GM21447 (cell line): ENCODE data around the gene CBLB.
"Not testable (repeated sequence)": the region's sequence is repeated elsewhere in the genome, so short reads cannot be mapped to it uniquely, and the experiment has no call there.

ENCODE experiments used
- ATAC-seq: cut with Tn5 transposase; IDR thresholded peaks from one replicate; pipeline ENCODE4 v1.9.1; 2021; ENCODE audit not compliant: unreplicated experiment

The CBLB gene

DNA sequence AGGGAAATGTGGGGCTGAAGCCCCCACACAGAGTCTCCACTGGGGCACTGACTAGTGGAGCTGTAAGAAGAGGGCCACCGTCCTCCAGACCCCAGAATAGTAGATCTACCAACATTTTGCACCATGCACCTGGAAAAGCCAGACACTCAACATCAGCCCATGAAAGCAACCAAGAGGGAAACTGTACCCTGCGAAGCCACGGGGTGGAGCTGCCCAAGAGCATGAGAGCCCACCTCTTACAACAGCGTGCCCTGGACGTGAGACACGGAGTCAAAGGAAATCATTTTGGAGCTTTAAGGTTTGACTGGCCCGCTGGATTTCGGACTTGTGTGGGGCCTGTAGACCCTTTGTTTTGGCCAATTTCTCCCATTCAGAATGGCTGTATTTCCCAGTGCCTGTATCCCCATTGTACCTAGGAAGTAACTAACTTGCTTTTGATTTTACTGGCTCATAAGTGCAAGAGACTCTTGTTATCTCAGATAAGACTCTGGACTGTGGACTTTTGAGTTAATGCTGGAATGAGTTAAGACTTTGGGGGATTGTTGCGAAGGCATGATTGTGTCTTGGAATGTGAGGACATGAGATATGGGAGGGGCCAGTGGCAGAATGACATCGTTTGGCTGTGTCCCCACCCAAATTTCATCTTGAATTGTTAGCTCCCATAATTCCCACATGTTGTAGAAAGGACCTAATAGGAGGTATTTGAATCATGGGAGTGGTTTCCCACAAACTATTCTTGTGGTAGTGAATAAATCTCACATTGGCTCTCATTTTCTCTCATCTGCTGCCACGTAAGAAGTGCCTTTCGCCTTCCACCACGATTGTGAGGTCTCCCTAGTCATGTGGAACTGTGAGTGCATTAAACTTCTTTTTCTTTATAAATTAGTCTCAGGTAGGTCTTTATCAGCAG lies 105.8 kb downstream of the CBLB start:
- no peak for ATAC-seq

DNA sequence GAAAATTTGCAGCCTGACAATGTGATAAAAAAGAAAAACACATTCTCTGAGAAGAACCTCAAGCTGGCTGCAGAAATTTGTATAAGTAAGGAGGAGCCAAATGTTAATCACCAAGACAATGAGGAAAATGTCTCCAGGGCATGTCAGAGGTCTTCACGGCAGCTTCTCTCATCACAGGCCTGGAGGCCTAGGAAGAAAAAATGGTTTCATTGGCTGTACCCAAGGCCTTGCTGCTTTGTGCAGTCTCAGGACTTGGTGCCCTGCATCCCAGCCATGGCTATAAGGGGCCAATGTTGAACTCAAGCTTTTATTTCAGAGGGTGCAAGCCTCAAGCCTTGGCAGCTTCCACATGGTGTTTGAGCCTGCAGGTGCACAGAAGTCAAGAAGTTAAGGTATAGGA lies 106.6 kb downstream of the CBLB start:
- ATAC-seq: not testable (repeated sequence)

DNA sequence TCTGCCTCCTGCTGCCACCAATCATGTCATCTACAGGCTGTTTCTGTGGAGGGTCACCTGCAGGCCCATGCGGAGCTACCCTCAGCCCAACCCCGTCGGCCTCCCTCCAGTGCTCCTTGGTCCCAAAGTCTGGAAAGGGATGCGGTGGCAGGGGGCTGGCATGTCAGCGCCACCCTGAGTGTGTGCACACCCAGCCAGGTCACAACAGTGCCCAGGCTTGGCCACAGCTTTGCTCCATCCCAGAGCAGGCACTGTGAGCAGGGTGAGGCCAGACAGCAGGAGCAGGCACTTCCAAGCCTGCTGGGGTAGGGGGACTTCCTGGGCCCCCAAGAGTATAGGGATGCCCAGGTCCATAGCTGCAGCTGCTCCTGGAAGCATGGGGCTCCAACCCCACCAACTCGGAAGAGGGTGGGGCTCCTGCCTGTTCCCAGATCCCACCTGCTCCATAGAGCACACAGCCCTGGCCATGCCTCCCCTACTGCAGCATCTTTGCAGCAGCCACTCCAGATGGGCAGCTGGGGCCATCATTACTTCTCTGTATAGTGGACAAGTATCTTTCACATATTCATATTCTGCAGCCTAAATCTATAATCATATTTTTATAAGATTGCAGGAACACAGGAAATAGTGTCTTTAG lies 109.3 kb downstream of the CBLB start:
- no peak for ATAC-seq

DNA sequence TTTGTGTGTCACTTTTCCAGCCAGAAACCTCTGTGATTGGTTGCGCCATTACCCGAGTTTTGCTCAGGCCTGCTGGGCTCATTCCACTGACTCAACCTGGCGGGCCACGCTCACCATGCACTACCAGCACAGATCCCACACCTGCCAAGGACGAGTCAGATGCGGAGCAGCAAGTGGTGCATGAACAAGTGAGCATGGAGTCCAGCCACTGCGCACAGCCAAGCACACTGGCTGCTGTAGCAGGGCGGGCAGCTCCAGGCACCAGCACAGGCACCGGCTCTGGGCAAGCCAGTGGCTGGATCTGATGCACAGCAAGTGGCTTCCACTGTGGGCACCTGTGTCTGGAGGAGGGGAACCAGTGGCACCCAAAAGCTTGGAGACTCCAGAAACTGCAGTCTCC lies 110.4 kb downstream of the CBLB start:
- no peak for ATAC-seq

DNA sequence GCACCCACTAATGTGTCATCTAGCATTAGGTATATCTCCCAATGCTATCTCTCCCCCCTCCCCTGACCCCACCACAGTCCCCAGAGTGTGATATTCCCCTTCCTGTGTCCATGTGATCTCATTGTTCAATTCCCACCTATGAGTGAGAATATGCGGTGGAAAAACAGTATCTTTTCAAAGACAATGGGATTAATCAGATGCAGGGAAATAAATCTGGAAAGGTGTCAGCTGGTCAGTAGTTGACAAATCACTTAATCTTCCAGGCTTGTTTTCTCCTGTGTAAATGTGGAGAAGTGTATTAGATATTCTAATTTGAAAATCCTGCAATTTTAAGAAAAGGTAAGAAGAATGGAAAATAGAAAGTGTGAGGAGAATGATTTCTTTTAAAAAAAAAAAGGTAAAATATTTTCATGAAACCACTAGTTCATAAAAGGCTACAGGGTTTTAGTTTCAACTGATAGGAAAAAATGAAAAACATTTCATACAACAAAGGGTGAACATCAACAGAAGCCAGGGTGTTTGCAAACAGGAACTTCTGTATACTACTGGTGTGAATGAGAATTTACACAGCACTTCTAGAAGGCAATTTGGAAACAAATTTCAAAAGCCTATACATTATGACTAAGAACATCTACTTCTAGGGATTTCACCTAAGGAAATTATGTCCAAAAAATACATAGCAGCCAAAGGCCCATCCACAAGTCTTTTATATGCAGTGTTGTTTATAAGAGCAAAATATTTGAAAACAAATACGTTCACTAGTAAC lies 113.5 kb downstream of the CBLB start:
- ATAC-seq: no peak

DNA sequence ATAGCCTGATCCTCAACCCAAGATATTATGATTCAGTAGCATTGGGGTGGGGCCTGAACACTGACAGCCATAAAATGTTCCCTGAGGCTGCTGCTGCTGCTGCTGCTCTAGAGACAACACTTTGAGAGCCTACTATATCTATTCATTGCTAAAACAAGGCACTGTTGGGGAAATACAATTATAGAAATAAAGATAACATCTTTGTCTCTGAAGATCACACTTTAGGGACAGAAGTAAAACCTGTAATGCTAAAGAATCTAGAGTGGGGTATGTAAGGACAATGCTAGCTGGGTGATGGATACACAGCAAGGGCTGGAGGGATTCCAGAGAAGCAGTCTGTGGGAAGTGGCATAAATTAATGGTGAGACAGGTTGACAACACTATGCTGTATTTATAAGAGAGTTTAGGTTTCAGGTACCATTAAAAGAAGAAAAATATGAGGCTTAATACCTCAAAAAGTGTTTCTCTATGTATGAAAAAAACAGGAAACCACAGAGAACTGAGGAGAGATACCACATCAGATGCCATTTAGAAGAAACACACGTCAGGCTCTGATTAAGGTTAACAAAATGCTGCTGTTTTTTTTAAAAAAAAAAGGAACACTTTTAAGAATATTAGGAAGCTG lies 115.9 kb downstream of the CBLB start:
- no peak for ATAC-seq

DNA sequence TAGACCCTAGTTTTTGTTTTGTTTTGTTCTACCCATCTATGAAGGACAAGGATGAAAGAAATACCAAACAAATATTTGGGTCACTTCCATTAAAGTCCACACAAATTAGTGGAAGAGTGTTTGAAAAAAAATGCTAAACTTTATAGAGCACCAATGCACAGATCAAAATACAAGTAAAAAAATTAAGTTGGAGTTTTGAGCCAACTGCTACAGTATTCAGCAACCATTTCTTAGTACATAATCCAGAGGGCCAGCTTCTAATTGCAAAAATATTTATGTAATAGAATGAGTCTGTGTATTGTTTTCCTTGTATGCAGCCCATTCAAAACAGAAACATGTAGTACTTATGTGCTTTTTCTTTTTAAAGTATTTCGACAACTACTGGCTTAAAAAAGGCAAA lies 121.1 kb downstream of the CBLB start:
- no peak for ATAC-seq

DNA sequence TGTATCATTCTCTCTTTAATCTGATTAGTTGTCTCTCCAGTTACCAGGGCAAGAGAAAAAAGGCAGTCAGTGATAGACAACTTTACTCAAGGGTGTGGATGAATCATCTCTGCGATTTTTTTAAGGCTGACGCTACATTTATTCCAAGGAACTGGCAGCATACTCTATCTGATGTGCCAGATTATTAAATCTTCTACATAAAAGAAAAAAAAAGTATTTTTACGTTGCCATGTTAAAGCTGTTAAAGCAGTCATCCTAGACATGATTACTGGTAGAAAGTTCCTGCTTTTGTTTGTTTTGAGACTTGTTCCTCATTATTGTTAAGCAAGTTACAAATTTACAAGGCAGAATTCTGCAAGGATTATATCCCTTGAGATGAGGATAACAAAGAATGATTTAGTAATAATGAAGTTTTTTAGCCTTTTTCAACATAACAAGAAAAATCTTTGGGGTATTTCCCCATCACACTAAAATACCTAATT lies 121.7 kb downstream of the CBLB start:
- ATAC-seq: no peak

DNA sequence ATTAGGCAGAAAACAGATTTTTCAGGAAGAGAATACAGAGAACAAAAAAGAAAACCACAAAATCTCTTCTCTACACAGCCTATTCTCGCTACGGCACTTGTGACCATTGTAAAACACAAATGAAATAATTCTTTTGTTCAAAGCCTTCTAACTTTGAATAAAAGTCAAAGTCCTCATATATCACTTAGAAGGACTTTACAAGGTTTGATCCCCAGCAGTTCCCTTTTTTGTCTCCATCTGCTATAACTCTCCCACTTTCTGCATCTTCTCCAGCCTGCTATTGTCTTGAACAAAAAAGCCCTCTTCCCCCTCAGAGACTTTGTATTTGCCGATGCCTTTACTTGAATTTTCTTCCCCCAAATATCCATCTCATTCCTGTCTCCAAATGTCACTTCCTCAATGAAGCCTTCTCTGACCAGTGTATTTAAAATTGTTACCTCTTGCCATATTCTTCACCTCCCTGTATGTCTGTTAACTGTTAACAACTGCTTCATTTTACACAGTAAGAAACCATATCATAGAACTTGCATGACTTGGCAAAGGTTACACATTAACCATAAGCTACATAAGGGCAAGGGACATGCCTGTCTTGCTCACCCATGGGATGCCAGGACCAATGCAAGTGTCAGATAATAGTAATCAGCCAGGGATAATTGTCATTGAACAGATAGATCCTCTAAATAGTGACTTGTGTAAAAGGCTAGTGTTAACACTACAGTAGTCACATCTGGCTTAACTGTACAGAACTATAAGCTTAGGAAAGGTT lies 122.4 kb downstream of the CBLB start:
- no peak for ATAC-seq

DNA sequence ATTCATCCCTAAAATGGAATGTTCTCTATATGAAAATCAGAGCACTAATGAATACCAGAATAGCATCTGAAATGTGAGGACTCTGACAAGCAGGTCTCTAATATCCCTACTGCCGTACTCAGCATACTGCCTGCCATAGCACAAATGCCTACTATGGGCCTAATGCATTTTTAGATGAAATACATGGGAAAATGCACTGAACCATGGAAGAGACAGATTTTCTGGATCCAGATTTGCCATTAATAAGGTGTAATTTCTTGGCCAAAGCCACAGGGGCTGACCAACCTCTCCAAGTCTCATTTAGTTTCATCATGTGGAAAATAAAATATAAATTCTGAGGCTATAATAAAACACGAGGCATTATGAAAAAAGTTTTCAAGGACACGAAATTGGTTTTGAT lies 123.8 kb downstream of the CBLB start:
- ATAC-seq: no peak

DNA sequence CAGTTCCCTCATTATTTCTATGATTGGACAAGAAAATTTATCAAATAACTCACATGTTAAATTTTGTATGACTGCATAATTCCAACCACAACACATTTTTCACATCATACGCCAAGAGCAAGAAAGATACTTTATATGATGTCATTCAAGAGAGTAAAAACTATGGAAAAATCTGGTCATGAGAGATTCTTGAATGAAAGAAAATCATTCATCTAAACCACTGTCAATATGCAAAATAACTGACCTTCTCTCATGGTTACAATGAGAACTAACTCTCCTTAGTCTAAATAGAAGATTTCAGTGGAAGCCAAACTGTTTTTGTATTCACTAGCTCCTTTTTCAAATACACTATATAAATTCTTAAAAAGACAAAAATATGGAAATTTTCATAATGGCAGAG lies 124.6 kb downstream of the CBLB start:
- no peak for ATAC-seq

DNA sequence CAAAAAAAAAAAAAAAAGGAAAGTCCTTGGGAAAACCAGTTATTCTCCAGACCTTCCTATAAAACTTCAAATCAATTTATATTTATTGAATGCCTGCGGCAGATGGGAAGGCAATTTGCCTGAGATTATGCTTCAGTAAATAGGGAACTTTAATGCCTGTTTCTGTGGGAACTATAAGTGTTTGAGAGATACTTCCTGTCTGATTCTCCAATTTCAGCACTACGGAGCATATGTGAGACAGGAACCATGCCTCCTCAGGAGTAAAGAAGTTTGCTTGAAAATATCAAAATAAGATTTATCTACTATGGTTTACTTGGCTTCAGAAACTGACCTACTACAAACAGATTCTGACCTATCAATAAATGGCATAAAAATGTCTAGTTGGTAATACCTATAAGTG lies 135.5 kb downstream of the CBLB start:
- ATAC-seq: no peak

DNA sequence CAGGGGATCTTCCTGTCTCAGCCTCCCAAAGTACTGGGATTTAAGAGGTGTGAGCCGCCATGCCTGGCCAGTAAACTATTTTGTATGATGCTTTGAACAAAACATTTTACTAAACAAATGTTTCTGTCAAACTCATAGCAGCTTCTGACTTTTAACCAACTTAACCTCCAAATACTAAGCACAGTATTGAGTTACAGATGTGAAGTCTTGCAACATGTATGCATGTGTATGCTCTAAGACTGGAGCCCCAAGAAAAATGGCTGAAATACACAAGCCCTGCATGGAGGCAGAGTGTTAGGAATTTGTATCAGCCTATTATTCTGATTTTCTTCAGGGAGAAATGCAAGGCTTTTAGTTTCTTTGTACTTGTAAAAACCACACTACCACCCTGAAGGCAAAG lies 137.1 kb downstream of the CBLB start:
- no peak for ATAC-seq

DNA sequence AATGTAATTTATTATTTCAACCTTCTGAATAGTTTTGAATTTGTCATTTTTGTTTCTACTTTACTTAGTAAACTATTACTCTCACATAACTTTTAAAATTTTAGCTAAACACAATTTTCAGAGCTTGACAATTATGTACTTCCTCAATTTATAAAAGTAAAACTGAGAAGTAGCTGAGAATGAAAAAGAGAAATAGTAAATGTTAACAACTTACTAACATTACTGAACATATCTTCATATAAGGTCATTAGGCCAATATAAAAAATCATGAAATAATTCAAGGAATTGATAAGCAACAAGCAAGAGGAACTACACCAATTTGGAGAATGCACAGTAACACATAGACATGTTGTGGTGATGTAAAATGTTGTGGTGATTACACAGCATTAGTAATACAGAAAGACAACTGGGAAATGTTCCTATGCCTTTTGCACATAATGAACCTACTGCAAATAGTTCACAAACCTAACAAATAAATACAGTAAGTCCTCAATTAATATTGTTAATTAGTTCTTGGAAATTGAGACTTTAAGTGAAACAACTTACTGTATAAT lies 137.9 kb downstream of the CBLB start:
- no peak for ATAC-seq

DNA sequence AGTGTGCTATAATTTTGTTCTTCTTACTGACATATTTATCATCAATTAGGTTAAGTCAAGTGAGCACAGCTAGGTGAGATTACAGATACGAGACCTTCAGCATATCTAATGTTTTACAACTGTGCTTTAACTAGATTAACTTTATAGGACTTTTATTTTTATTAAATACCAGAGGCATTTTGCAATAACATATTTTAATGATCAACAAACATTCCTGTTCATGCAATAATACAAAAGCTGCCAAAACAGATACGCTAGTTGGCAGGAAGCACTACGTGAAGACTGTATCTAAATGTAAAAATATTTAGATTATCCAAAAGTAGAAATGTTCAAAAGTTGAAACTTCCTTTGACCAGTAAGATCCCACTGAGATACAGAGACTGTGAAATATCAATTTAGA lies 139.1 kb downstream of the CBLB start:
- no peak for ATAC-seq

DNA sequence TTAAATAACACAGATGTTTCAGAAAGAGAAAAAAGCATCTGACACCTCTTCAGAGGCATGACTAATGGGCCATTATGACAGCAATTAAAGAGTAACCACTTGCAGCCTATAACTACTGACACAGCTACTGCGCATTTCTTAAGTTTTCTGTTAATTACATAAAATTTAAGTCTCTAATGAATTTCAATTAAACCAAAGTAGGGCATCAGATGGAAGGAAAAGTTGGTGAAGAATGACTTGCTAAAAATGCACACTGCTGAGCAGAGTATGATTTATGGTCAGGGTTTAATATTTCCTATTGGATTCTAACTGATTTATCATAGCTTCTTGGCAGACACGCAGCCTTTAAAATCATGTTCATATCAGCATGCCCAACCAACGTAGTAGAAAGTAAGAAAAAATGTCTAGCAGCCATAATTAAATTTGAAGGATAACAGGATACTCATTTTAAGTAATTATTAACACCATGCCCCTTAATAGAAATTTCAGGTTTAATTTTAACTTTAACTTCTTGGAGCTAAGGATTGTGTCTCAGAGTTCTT lies 140.0 kb downstream of the CBLB start:
- ATAC-seq: no peak

DNA sequence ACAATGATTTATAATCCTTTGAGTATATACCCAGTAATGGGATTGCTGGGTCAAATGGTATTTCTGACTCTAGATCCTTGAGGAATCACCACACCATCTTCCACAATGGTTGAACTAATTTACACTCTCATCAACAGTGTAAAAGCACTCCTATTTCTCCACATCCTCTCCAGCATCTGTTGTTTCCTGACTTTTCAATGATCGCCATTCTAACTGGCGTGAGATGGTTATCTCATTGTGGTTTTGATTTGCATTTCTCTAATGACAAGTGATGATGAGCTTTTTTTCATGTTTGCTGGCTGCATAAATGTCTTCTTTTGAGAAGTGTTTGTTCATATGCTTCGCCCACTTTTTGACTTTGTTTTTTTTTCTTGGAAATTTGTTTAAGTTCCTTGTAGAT lies 141.8 kb downstream of the CBLB start:
- not testable (repeated sequence) for ATAC-seq

DNA sequence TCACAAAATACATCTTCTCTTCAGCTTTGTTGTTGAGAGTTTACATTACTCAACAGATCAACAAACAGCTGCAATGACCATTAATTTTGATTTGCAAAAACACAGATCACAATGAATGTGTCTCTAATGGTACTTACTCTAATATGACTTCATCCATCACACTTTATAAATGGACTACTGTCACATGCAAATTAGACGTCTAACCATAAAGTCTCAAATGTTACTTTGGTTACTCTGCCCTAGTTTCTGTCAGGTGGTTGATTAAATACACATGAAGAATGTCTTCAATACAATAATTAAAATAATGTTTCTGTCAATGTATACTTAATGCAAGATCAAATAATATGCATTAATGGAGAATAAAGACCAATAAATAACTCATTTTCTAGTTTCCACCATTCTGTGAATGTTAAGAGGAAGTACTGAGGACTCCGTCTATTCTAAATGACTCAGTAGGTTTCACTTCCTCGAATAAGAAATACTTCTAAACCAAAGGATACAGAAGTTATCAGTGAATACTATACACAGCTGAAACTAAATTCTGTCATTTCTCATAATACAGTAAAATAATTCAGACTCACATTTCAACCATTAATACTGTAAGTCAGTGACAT lies 145.8 kb downstream of the CBLB start:
- peak; percentile 100 for ATAC-seq

DNA sequence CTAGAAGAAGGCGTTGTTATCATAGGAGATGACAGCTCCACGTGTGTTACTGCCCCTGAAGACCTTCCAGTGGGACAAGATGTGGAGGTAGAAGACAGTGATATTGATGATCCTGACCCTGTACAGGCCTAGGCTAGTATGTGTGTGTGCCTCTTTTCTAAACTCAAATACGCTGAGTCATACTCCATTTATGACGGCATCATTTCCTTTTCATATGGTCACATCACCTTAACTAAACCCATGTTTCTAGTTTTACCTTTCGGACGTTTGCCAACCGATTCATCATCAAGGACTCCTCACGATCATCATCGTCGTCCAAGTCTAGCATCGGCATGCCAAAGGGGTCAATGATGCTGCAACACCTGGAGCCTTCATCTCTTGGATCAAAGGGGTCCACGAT lies 149.0 kb downstream of the CBLB start:
- no peak for ATAC-seq
